Kidney (tissue), 14 donors: ENCODE measurements around the gene PCDH12. TPM values are rescaled to one million over a fixed set of nuclear protein-coding genes. Genes with fewer than 3 reads are reported as not detected.

ENCODE experiments used
- DNase-seq, 5 donors: peaks; one replicate each; pipeline ENCODE4 v3.0.0-alpha.2; 2013 to 2020
- FAIRE-seq: peaks from 2 replicates; lab custom pipeline; 2012; peaks lifted over from hg19 to GRCh38; lab: Jason Lieb, UNC
- H3K27ac ChIP-seq, 2 donors: one replicate each; pipeline ENCODE4 v1.7.0; 2013; ENCODE audit warnings: low read depth in 2 of 2, low read length in 2 of 2, inconsistent platforms in 1 of 2
- H3K27me3 ChIP-seq: one replicate; pipeline ENCODE4 v1.7.1; 2013; ENCODE audit warnings: low read length, inconsistent platforms; ENCODE audit not compliant: control insufficient read depth, insufficient read depth
- H3K36me3 ChIP-seq, 3 donors: one replicate each; pipeline versions ENCODE4 v1.7.0 to v1.7.1; 2013; ENCODE audit warnings: low read length in 3 of 3, control low read depth in 1 of 3, inconsistent platforms in 1 of 3; ENCODE audit not compliant: insufficient read depth in 3 of 3, control insufficient read depth in 2 of 3
- H3K4me1 ChIP-seq, 3 donors: one replicate each; pipeline versions ENCODE4 v1.7.0 to v1.7.1; 2013; ENCODE audit warnings: low read length in 3 of 3, inconsistent platforms in 1 of 3, low read depth in 1 of 3; ENCODE audit not compliant: control insufficient read depth in 2 of 3, insufficient read depth in 2 of 3
- H3K4me3 ChIP-seq, 3 donors: one replicate each; pipeline versions ENCODE4 v1.7.0 to v1.8.1; 2013; ENCODE audit warnings: low read length in 3 of 3, control low read depth in 1 of 3, inconsistent platforms in 1 of 3
- H3K9ac ChIP-seq, 3 donors: one replicate each; pipeline versions ENCODE4 v1.7.0 to v1.7.1; 2013; ENCODE audit warnings: low read length in 3 of 3, control low read depth in 1 of 3, inconsistent platforms in 1 of 3
- H3K9me3 ChIP-seq, 3 donors: one replicate each; pipeline versions ENCODE4 v1.7.0 to v1.7.1; 2013; ENCODE audit warnings: low read length in 3 of 3, control low read depth in 1 of 3, inconsistent platforms in 1 of 3; ENCODE audit not compliant: control insufficient read depth in 2 of 3, insufficient read depth in 1 of 3
- intact Hi-C: fragments of 100-400 bp; cut with DNase I; formaldehyde crosslinking; loops from one replicate; pipeline ENCODE4 v1.11.1; 2022
- polyA plus RNA-seq: library from polyadenylated mRNA; stranded (reverse); fragments of 350-450 nt; fragmentation: Illumina TruSeq; extraction: RNeasy Lipid Tissue Mini Kit (QIAGEN cat#74804); gene quantifications from one replicate; pipeline ENCODE4 v1.2.3, GENCODE V29; 2014; ENCODE audit warnings: low read depth, low replicate concordance; ENCODE audit not compliant: insufficient read depth
- total RNA-seq: library from RNA; stranded (reverse); fragmentation: NEBNext Ultra II Directional; extraction: Animal tissue kit (Norgen Biotek cat#: 25700); gene quantifications from one replicate; pipeline ENCODE4 v1.2.1, GENCODE V29; 2021
- TF ChIP-seq, protein P1 (sequence below): IDR thresholded peaks from 3 replicates; pipeline ENCODE4 v1.5.1; 2012; ENCODE audit warnings: mild to moderate bottlenecking, moderate library complexity, borderline replicate concordance; ENCODE audit not compliant: insufficient read depth; ENCODE audit errors: extremely low read depth
- donor health status: control.
- donor health status: control.
- donor health status: control.
- donor health status: control.
- donor health status: control.
- donor health status: DM: yes; HTN: yes; CAD: no.
- donor health status: Normal renal cell carcinoma (clear cell type).

PCDH12 gene
- total and polyA plus RNA-seq, 2 donors from 2014 or later: 7.4 to 14.1 TPM

DNA sequence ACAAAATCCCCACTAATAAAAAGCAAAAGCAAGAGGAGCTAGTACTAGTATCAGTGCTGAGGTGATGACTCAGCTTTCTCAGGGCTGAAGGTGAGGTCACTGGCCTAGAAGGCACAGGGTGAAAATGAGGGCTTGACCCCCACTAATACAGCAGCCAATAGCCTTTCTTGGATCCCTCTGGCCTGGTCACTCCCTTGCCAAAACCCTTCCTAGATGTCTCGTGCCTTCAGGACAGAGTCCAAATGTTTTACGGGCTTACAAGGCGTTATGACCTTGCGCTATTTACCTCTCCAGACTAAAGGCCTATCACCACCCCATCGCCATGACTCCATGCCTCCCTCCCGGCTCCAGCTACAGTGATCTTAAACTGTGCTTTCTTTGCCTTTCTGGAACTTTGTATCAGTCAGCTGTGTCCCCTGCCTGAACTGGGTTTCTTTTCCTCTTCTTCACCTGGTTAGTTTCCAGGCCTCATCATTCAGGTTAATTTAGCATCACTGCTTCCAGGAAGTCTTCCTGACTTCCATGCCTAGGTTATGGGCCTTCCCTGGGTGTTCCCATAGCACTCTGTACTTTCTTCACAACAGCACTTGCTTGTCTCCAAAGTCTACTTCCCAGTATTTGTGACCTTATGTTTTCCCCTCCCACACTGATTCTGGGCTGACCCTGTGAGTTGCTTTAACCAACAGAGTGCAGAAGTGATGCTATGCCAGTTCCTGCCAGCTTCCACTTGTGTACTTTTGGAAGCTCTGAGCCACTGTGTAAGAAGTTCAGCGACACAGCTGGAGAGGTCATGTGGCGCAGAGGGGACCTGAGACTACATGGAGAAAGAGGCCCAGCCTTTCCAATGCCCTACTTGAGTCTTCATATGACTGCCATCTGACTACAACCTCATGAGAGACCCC lies 38.5 kb downstream of the PCDH12 start:
- no peak overlapping the region for H3K4me3 ChIP-seq
- H3K36me3 ChIP-seq: no peaks in the 10 kb centered on the region
- intact Hi-C loops: no loop called here
- peaks cover 0 to 8% (median 4%) of the 10 kb centered on the region in 3 donors for H3K4me1 ChIP-seq
- DNase-seq (no peak), FAIRE-seq (no peak)
- H3K27ac ChIP-seq: peak overlapping the region in 1 of 2 donors; percentile 7
- TF ChIP-seq, protein P1, sequence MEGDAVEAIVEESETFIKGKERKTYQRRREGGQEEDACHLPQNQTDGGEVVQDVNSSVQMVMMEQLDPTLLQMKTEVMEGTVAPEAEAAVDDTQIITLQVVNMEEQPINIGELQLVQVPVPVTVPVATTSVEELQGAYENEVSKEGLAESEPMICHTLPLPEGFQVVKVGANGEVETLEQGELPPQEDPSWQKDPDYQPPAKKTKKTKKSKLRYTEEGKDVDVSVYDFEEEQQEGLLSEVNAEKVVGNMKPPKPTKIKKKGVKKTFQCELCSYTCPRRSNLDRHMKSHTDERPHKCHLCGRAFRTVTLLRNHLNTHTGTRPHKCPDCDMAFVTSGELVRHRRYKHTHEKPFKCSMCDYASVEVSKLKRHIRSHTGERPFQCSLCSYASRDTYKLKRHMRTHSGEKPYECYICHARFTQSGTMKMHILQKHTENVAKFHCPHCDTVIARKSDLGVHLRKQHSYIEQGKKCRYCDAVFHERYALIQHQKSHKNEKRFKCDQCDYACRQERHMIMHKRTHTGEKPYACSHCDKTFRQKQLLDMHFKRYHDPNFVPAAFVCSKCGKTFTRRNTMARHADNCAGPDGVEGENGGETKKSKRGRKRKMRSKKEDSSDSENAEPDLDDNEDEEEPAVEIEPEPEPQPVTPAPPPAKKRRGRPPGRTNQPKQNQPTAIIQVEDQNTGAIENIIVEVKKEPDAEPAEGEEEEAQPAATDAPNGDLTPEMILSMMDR: no peak
- no peaks in the 10 kb centered on the region for H3K27me3 ChIP-seq
- H3K9ac ChIP-seq: no peak overlapping the region
- no peaks in the 10 kb centered on the region for H3K9me3 ChIP-seq

- FAIRE-seq: no peak
These were observed 40.2 kb downstream of the PCDH12 start for GRCh38 chr5:141917760-141918159.

GRCh38 chr5:141916522-141916921 lies 41.5 kb downstream of the PCDH12 start:
- H3K27ac ChIP-seq: no peak overlapping the region
- no peak for FAIRE-seq
- H3K4me1 ChIP-seq: peaks cover 0 to 7% (median 0%) of the 10 kb centered on the region in 3 donors

More at GRCh38 chr5:141917760-141918159, 40.2 kb downstream of the PCDH12 start:
- TF ChIP-seq, protein P1: no peak
- H3K4me3 ChIP-seq: no peak overlapping the region
- H3K4me1 ChIP-seq: peaks cover 0 to 7% (median 0%) of the 10 kb centered on the region in 3 donors
- H3K36me3 ChIP-seq: no peaks in the 10 kb centered on the region
- H3K9ac ChIP-seq: no peak overlapping the region
- intact Hi-C loops: no loop called here
- no peak for DNase-seq
- no peaks in the 10 kb centered on the region for H3K9me3 ChIP-seq
- no peaks in the 10 kb centered on the region for H3K27me3 ChIP-seq
- H3K27ac ChIP-seq: no peak overlapping the region

More at GRCh38 chr5:141916522-141916921, 41.5 kb downstream of the PCDH12 start:
- no peak overlapping the region for H3K9ac ChIP-seq
- H3K27me3 ChIP-seq: no peaks in the 10 kb centered on the region
- H3K9me3 ChIP-seq: no peaks in the 10 kb centered on the region
- DNase-seq: no peak
- H3K4me3 ChIP-seq: no peak overlapping the region
- H3K36me3 ChIP-seq: no peaks in the 10 kb centered on the region
- TF ChIP-seq, protein P1: no peak
- intact Hi-C loops: no loop called here
